Measurements from ENCODE around the gene SP100. TPM values are rescaled to one million over a fixed set of nuclear protein-coding genes. Genes with fewer than 3 reads are reported as not detected.
A peak's percentile ranks its signal among the peaks of the same experiment; 100 is the strongest.

Gene SP100
- total RNA-seq, 1 donor from 2014 or later = 26.6 TPM

DNA sequence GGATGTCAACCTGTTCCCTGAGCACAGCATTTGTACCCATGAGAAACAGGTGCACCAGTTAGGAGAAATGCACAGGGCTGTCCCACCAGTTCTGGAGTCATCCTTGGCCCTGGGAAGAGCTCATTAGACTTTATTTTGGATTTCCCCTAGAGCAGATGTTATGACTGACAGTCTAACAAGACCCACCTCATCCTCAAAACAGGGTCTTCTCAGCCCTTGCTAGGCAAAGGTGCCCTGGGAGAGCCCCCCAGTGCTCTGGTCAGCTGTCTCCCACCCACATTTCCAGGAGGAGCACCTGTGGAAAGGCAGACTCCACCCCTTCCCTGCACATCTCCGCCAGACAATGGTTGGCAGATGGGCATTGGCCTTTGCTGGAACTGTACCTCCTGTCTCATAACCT is 5.7 kb upstream of the SP100 start:
- DNase-seq (ENCODE audit: low read depth) (no peak), FAIRE-seq (no peak)
- TF ChIP-seq, protein P1, sequence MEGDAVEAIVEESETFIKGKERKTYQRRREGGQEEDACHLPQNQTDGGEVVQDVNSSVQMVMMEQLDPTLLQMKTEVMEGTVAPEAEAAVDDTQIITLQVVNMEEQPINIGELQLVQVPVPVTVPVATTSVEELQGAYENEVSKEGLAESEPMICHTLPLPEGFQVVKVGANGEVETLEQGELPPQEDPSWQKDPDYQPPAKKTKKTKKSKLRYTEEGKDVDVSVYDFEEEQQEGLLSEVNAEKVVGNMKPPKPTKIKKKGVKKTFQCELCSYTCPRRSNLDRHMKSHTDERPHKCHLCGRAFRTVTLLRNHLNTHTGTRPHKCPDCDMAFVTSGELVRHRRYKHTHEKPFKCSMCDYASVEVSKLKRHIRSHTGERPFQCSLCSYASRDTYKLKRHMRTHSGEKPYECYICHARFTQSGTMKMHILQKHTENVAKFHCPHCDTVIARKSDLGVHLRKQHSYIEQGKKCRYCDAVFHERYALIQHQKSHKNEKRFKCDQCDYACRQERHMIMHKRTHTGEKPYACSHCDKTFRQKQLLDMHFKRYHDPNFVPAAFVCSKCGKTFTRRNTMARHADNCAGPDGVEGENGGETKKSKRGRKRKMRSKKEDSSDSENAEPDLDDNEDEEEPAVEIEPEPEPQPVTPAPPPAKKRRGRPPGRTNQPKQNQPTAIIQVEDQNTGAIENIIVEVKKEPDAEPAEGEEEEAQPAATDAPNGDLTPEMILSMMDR (IDR thresholded peaks at IDR 0.05; ENCODE audit: insufficient read depth, low read length, severe bottlenecking) = no peak
- no peak overlapping the region for H3K4me3 ChIP-seq (ENCODE audit: low read depth, low read length)
- H3K27me3 ChIP-seq (ENCODE audit: control insufficient read depth, insufficient read depth, low read length) = no peaks in the 10 kb centered on the region
- no peaks in the 10 kb centered on the region for H3K36me3 ChIP-seq (ENCODE audit: control insufficient read depth, insufficient read depth, low read length)

GRCh38 chr2:230410861-230411569 is 5.0 kb upstream of the SP100 start:
- Histone ChIP-seq H3K4me3 (ENCODE audit: low read depth, low read length) (peak overlapping the region; percentile 47), H3K27me3 (ENCODE audit: control insufficient read depth, insufficient read depth, low read length) (no peaks in the 10 kb centered on the region), H3K36me3 (ENCODE audit: control insufficient read depth, insufficient read depth, low read length) (no peaks in the 10 kb centered on the region)
- TF ChIP-seq, protein P1 (IDR thresholded peaks at IDR 0.05; ENCODE audit: insufficient read depth, low read length, severe bottlenecking) = no peak
- FAIRE-seq = no peak
- DNase-seq (ENCODE audit: low read depth) = no peak

DNA sequence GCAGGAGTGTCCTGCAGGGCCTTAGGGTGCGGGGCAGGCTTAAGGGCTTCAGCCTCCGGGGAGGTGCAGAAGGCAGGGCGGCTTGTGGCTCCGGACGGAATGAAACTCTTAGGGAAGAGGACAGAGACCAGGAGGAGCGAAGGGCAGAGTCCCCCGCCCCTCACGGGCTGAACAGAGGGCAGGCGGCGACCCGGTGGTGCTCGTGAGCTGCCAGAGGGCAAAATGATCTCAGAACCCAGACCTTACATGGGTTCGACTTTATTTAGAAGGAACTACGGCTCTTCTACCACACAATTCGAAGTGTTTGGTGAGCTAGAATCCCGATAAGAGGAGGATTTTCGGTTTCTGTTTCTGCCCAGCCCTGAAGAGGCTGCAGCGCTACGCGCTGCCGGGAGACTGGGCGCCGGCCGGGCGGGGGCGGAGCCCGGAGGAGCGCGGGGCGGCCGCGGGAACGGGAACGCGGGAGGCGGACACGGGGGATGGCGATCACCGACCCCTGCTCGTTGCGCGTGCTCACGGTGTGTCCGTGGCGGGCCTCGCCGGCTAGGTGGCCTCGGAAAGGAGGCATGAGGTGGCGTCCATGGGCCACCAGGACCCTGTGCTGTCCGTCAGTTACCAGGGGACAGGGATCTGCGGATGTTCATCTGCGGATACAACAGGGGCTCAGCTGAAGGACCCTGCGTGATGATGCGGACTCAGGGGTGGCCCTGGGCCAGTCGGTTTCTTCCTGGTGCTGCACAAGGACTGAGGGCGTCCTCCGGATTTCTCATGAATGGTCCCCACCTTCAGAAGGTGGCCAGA is 4.2 kb upstream of the SP100 start:
- H3K4me3 ChIP-seq (ENCODE audit: low read depth, low read length) = peak overlapping the region; percentile 47
- TF ChIP-seq, protein P1 (IDR thresholded peaks at IDR 0.05; ENCODE audit: insufficient read depth, low read length, severe bottlenecking) = no peak
- no peak for DNase-seq (ENCODE audit: low read depth)
- H3K36me3 ChIP-seq (ENCODE audit: control insufficient read depth, insufficient read depth, low read length) = no peaks in the 10 kb centered on the region
- H3K27me3 ChIP-seq (ENCODE audit: control insufficient read depth, insufficient read depth, low read length) = no peaks in the 10 kb centered on the region
- no peak for FAIRE-seq

- H3K27me3 ChIP-seq (ENCODE audit: control insufficient read depth, insufficient read depth, low read length) = no peaks in the 10 kb centered on the region
- peak overlapping the region; percentile 47 for H3K4me3 ChIP-seq (ENCODE audit: low read depth, low read length)
- no peaks in the 10 kb centered on the region for H3K36me3 ChIP-seq (ENCODE audit: control insufficient read depth, insufficient read depth, low read length)
- DNase-seq (ENCODE audit: low read depth) = no peak
- FAIRE-seq = no peak
- TF ChIP-seq, protein P1 (IDR thresholded peaks at IDR 0.05; ENCODE audit: insufficient read depth, low read length, severe bottlenecking) = no peak
These were observed 3.7 kb upstream of the SP100 start for GRCh38 chr2:230412371-230412711.

GRCh38 chr2:230412846-230413245 is 3.2 kb upstream of the SP100 start:
- no peaks in the 10 kb centered on the region for H3K36me3 ChIP-seq (ENCODE audit: control insufficient read depth, insufficient read depth, low read length)
- no peaks in the 10 kb centered on the region for H3K27me3 ChIP-seq (ENCODE audit: control insufficient read depth, insufficient read depth, low read length)
- no peak for FAIRE-seq
- TF ChIP-seq, protein P1 (IDR thresholded peaks at IDR 0.05; ENCODE audit: insufficient read depth, low read length, severe bottlenecking) = no peak
- DNase-seq (ENCODE audit: low read depth) = no peak
- no peak overlapping the region for H3K4me3 ChIP-seq (ENCODE audit: low read depth, low read length)
